Natural killer cell (primary cell): ENCODE data around the gene SPEF1. TPM values are rescaled to one million over a fixed set of nuclear protein-coding genes. Genes with fewer than 3 reads are reported as not detected.
"Not testable (repeated sequence)": the region's sequence is repeated elsewhere in the genome, so short reads cannot be mapped to it uniquely, and the experiment has no call there.

Experiments
- ATAC-seq, 3 donors: fragments of 150-1000 bp in 2 of 3; fragments of 200-7000 bp in 1 of 3; cut with Tn5 transposase; 1 replicate in 1 of 3; 2 replicates in 2 of 3; pipeline ENCODE4 v1.10.0; 2021; ENCODE audit warnings: mild to moderate bottlenecking in 2 of 3, moderate library complexity in 2 of 3
- DNase-seq, 2 donors: peaks; one replicate each; pipeline versions ENCODE4 v3.0.0 to v3.0.0-alpha.2; 2013 to 2021; ENCODE audit warnings: mixed read lengths in 1 of 2
- H3K27ac ChIP-seq: one replicate; pipeline ENCODE4 v1.5.1; 2013; ENCODE audit warnings: mild to moderate bottlenecking, low read length
- H3K27me3 ChIP-seq: one replicate; pipeline ENCODE4 v1.6.1; 2013; ENCODE audit warnings: low read length; ENCODE audit not compliant: control insufficient read depth, insufficient read depth
- H3K36me3 ChIP-seq: one replicate; pipeline ENCODE4 v1.6.1; 2013; ENCODE audit warnings: low read length; ENCODE audit not compliant: control insufficient read depth, insufficient read depth
- H3K4me1 ChIP-seq: one replicate; pipeline ENCODE4 v1.6.1; 2013; ENCODE audit warnings: low read length; ENCODE audit not compliant: control insufficient read depth, insufficient read depth
- H3K4me3 ChIP-seq: one replicate; pipeline ENCODE4 v1.5.1; 2013; ENCODE audit warnings: low read length
- H3K9me3 ChIP-seq: one replicate; pipeline ENCODE4 v1.6.1; 2013; ENCODE audit warnings: low read length; ENCODE audit not compliant: control insufficient read depth, insufficient read depth
- H3K27ac Mint-ChIP-seq, 2 donors: one replicate each; pipeline ENCODE4 v1.8.0; 2022; ENCODE audit warnings: mild to moderate bottlenecking in 2 of 2, mixed read lengths in 2 of 2, moderate library complexity in 1 of 2
- H3K27me3 Mint-ChIP-seq, 2 donors: one replicate each; pipeline ENCODE4 v1.8.0; 2022; ENCODE audit warnings: low read depth in 2 of 2, mixed read lengths in 2 of 2
- H3K36me3 Mint-ChIP-seq: one replicate; pipeline ENCODE4 v1.8.0; 2022; ENCODE audit warnings: mixed read lengths
- H3K4me1 Mint-ChIP-seq, 2 donors: one replicate each; pipeline ENCODE4 v1.8.0; 2022; ENCODE audit warnings: mixed read lengths in 2 of 2
- H3K4me3 Mint-ChIP-seq: one replicate; pipeline ENCODE4 v1.8.0; 2022; ENCODE audit warnings: mild to moderate bottlenecking, moderate library complexity, mixed read lengths
- H3K9me3 Mint-ChIP-seq, 2 donors: one replicate each; pipeline ENCODE4 v1.8.0; 2022; ENCODE audit warnings: mixed read lengths in 2 of 2
- CTCF ChIP-seq: fragments of 200-600 bp; IDR thresholded peaks from one replicate; pipeline ENCODE4 v1.8.0; 2022; ENCODE audit warnings: antibody characterized with exemption
- WGBS: methylation state at CpG from one replicate; pipeline ENCODE4 v1.1.7; 2013; ENCODE audit warnings: missing lambda C conversion rate; ENCODE audit not compliant: insufficient coverage; 5-methylcytosine and 5-hydroxymethylcytosine counted together
- intact Hi-C: fragments of 100-400 bp; cut with micrococcal nuclease; formaldehyde crosslinking; loops from one replicate; pipeline ENCODE4 v1.14.2; 2022
- total RNA-seq, 4 donors: library from RNA; stranded (reverse); fragments of 120-200 nt in 1 of 4; gene quantifications; one replicate each; pipeline versions ENCODE4 v1.2.3 to v1.2.4, GENCODE V29; 2013 to 2022

Gene SPEF1
- total RNA-seq, 3 donors from 2014 or later (not counting 1 experiment from before 2014, with no cell fraction given): 0.23 TPM; not detected in 2

DNA sequence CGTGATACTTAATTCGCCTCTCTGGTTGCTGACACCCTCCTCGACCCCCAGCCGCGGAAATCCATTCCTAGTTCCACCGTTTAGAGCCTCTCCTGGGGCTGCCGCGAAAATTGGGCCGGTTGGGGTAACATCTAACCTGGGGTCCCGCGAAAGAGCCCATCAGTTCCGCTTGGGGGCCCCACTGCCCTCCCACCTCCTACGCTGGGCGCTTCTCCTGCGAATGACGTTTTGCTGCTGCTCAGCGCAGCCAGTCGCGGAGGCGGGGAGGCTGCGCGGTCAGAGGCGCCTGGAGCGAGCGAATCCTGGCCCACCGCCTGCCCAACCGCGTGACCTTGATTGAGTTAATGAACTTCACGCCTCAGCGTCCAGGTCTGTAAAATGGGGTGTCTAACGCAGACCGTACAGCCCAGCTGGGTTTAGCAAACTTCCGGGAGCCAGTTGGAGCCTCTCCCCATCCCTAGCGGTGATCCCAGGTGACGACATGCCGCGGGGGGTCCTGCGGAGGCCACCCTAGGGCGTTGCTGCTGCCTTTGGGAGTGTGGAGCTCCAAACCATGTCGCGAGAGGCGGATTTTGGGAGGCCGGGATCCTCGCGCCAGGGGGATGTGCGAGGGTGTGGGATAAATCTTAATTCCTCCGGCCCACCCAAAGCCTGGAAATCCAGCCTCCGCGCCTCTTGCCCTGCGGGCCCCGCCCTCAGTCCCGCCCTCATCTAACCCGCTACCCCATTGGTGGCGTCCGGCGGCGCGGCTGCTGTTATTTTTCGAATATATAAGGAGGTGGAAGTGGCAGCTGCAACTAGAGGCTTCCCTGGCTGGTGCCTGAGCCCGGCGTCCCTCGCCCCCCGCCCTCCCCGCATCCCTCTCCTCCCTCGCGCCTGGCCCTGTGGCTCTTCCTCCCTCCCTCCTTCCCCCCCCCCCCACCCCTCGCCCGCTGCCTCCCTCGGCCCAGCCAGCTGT, 14.5 kb upstream of the SPEF1 start, which contains the start of gene CDC25B:
CDC25B (plus strand) TSS at position 800 of the 958 bp plus-strand sequence. CDS start 222 bp downstream, outside the sequence.
- Histone ChIP-seq H3K27ac (peak within 1 kb of the TSS; percentile 99), H3K36me3 (peaks cover 16% of the 10 kb centered on the region), H3K4me3 (peak within 1 kb of the TSS; percentile 87), H3K4me1 (peaks cover 57% of the 10 kb centered on the region), H3K9me3 (no peaks in the 10 kb centered on the region), H3K27me3 (no peaks in the 10 kb centered on the region)
- peak; percentile 84 to 91 for DNase-seq
- peak; percentile 85 to 93 (median 87) for ATAC-seq
- under 1% methylated on average over 50 of the region's 69 CpGs for WGBS
- no peaks in the 10 kb centered on the region for H3K9me3 Mint-ChIP-seq
- peak within 1 kb of the TSS; percentile 96 for H3K27ac Mint-ChIP-seq
- no peaks in the 10 kb centered on the region for H3K36me3 Mint-ChIP-seq
- no peaks in the 10 kb centered on the region for H3K27me3 Mint-ChIP-seq
- TF ChIP-seq CTCF: no peak
- intact Hi-C loops: loop anchor here (1.0 to 5.0 kb wide), 4 partner anchors 16 to 52 kb away; partner anchors contain the start of genes AP5S1 and MAVS
- H3K4me1 Mint-ChIP-seq: peaks cover 24 to 51% of the 10 kb centered on the region in 2 donors
- peak within 1 kb of the TSS; percentile 97 for H3K4me3 Mint-ChIP-seq

GRCh38 chr20:3794701-3795420, 13.6 kb upstream of the SPEF1 start:
- ATAC-seq (no peak), DNase-seq (no peak)
- Mint-ChIP-seq H3K27me3 (no peaks in the 10 kb centered on the region), H3K27ac (peak overlapping the region; percentile 96), H3K36me3 (no peaks in the 10 kb centered on the region), H3K4me1 (peaks cover 24 to 43% of the 10 kb centered on the region in 2 donors), H3K4me3 (peak overlapping the region; percentile 97), H3K9me3 (no peaks in the 10 kb centered on the region)
- H3K4me1 ChIP-seq: peaks cover 48% of the 10 kb centered on the region
- no peak for TF ChIP-seq CTCF
- peak overlapping the region; percentile 99 for H3K27ac ChIP-seq
- peak overlapping the region; percentile 87 for H3K4me3 ChIP-seq
- intact Hi-C loops: loop anchor here (1.0 to 5.0 kb wide), 4 partner anchors 16 to 52 kb away; partner anchors contain the start of genes AP5S1 and MAVS
- WGBS: 93% methylated on average over 25 of the region's 25 CpGs
- no peaks in the 10 kb centered on the region for H3K9me3 ChIP-seq
- H3K36me3 ChIP-seq: peaks cover 7% of the 10 kb centered on the region
- H3K27me3 ChIP-seq: no peaks in the 10 kb centered on the region

GRCh38 chr20:3794168-3794567, 12.9 kb upstream of the SPEF1 start:
- H3K9me3 ChIP-seq, H3K4me3 ChIP-seq, H3K36me3 ChIP-seq, H3K27ac ChIP-seq, H3K36me3 Mint-ChIP-seq, H3K9me3 Mint-ChIP-seq, H3K27me3 Mint-ChIP-seq, intact Hi-C loops, DNase-seq, ATAC-seq, H3K4me3 Mint-ChIP-seq, H3K27ac Mint-ChIP-seq, H3K27me3 ChIP-seq: not testable (repeated sequence)
- peaks cover 41% of the 10 kb centered on the region for H3K4me1 ChIP-seq
- H3K4me1 Mint-ChIP-seq: peaks cover 21 to 36% of the 10 kb centered on the region in 2 donors
- WGBS: no CpG with 5 or more reads among the region's 3 CpGs

DNA sequence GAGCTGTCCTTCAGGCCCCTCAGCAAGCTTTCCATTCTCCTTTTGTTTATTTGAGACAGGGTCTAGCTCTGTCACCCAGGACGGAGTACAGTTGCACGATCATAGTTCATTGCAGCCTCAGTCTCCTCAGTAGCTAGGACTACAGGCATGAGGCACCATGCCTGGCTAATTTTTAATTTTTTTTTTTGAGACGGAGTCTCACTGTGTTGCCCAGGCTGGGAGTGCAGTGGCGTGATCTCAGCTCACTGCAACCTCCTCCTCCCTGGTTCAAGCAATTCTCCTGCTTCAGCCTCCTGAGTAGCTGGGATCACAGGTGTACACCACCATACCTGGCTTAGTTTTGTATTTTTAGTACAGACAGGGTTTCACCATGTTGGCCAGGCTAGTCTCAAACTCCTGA, 8.0 kb upstream of the SPEF1 start:
- not testable (repeated sequence) for DNase-seq, H3K4me3 ChIP-seq, H3K27me3 ChIP-seq, H3K9me3 ChIP-seq, H3K27ac ChIP-seq, ATAC-seq, H3K9me3 Mint-ChIP-seq, H3K36me3 ChIP-seq, H3K36me3 Mint-ChIP-seq, H3K27me3 Mint-ChIP-seq
- Mint-ChIP-seq H3K4me1 (peaks cover 15 to 30% of the 10 kb centered on the region in 2 donors), H3K27ac (peak overlapping the region in 1 of 2 donors; percentile 43), H3K4me3 (peak overlapping the region; percentile 29)
- intact Hi-C loops: loop anchor here (10.0 kb wide), 1 partner anchor 296 kb away; no protein-coding TSS in a partner anchor
- peaks cover 25% of the 10 kb centered on the region for H3K4me1 ChIP-seq
- 98% methylated on average over 4 of the region's 4 CpGs for WGBS
